HEK293T (cell line): ENCODE results near the gene KMT5C.

Experiments used
- ARNT ChIP-seq: fragments of 450-650 bp; IDR thresholded peaks from 2 replicates; pipeline ENCODE4 v1.6.1; 2017; ENCODE audit warnings: mild to moderate bottlenecking
- ELF4 ChIP-seq: fragments of 450-650 bp; IDR thresholded peaks from 2 replicates; pipeline ENCODE4 v1.6.1; 2017; ENCODE audit warnings: antibody characterized with exemption
- FOXA1 ChIP-seq: fragments of 450-650 bp; IDR thresholded peaks from 2 replicates; pipeline ENCODE4 v1.6.1; 2016; ENCODE audit warnings: mild to moderate bottlenecking
- FOXM1 ChIP-seq: fragments of 450-650 bp; IDR thresholded peaks from 2 replicates; pipeline ENCODE4 v1.6.1; 2017; ENCODE audit warnings: mild to moderate bottlenecking, borderline replicate concordance
- HDGF ChIP-seq: fragments of 450-650 bp; IDR thresholded peaks from 2 replicates; pipeline ENCODE4 v1.6.1; 2017; ENCODE audit warnings: antibody characterized with exemption, borderline replicate concordance
- LEF1 ChIP-seq: fragments of 450-650 bp; IDR thresholded peaks from 2 replicates; pipeline ENCODE4 v1.6.1; 2017; ENCODE audit warnings: mild to moderate bottlenecking, borderline replicate concordance
- SP1 ChIP-seq: fragments of 450-650 bp; IDR thresholded peaks from 2 replicates; pipeline ENCODE4 v1.6.1; 2017
- SUZ12 ChIP-seq: fragments of 450-650 bp; IDR thresholded peaks from 2 replicates; pipeline ENCODE4 v1.6.1; 2016; ENCODE audit warnings: mild to moderate bottlenecking
- ZNF384 ChIP-seq: fragments of 450-650 bp; IDR thresholded peaks from 2 replicates; pipeline ENCODE4 v1.6.1; 2016
- TF ChIP-seq, protein P1 (sequence below): fragments of 450-650 bp; IDR thresholded peaks from 2 replicates; pipeline ENCODE4 v1.6.1; 2016

DNA sequence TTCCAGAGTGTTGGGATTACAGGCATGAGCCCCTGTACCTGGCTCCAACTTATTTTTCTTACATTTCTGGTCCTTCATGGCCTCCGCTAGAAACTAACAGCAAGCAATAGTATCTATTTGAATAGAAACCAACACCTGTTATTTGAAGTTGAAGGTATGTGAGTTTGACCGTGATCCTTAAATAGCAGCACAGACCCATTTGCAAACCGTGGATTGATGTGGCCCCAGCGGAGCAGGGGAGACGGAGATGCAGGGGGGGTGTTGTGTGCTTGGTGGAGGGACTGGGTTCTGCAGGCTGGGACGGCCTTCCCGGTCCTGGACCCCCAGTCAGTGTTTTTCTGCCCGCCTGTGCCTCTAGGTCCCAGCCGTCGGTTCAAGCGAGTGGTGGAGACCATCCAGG is 31.4 kb upstream of the KMT5C start:
- TF ChIP-seq ZNF384 (no peak), HDGF (no peak), SP1 (no peak), LEF1 (no peak), ELF4 (no peak), SUZ12 (no peak), FOXA1 (no peak), FOXM1 (no peak), ARNT (no peak)
- TF ChIP-seq, protein P1, sequence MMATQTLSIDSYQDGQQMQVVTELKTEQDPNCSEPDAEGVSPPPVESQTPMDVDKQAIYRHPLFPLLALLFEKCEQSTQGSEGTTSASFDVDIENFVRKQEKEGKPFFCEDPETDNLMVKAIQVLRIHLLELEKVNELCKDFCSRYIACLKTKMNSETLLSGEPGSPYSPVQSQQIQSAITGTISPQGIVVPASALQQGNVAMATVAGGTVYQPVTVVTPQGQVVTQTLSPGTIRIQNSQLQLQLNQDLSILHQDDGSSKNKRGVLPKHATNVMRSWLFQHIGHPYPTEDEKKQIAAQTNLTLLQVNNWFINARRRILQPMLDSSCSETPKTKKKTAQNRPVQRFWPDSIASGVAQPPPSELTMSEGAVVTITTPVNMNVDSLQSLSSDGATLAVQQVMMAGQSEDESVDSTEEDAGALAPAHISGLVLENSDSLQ: no peak
